ENCODE data around the gene NES. TPM values are rescaled to one million over a fixed set of nuclear protein-coding genes. Genes with fewer than 3 reads are reported as not detected.

The NES gene
- polyA plus RNA-seq, 1 of the 3 experiments (the other 2 are of a cell fraction), result 15.8 TPM

DNA sequence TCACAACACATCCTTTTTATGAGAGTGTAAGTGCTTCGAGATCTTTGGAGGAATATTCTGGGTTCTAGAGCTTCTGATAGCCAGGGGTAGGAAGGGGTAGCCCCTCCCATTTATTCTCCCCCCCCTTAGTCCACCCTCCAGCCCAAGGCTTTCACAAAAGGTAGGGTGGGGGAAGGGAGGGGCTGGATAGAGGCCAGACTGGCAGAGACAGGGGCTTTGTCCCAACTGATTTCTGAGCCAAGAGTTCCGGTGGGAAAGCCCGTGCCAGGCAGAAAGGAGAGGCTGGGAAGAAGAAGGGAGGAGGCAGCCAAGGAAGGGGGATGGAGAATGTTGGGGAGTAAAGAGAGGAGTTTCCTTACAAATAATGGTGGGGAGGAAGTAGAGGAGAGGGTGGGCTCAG, 32.2 kb downstream of the NES start:
- no peak overlapping the region for H3K9ac ChIP-seq
- POLR2A ChIA-PET, result no interaction called here
- no peaks in the 10 kb centered on the region for H3K36me3 ChIP-seq (replicated peaks in 1 of 2; ENCODE audit: control insufficient read depth in 1 of 2, insufficient read depth in 2 of 2, low read length in 1 of 2)
- no peak overlapping the region for H3K4me3 ChIP-seq (ENCODE audit: low read depth in 2 of 2, low read length in 1 of 2)
- DNase-seq, result no peak
- H3F3A ChIP-seq (replicated peaks; ENCODE audit: insufficient read depth), result peaks cover 5% of the 10 kb centered on the region
- TF ChIP-seq YY1 (IDR thresholded peaks at IDR 0.05; ENCODE audit: low read depth) (no peak), FOXM1 (IDR thresholded peaks at IDR 0.05; ENCODE audit: low read depth) (no peak), RXRA (IDR thresholded peaks at IDR 0.05; ENCODE audit: borderline replicate concordance, low read depth) (no peak), SIN3A (IDR thresholded peaks at IDR 0.05; ENCODE audit: borderline replicate concordance, low read depth, low read length) (no peak), MXI1 (IDR thresholded peaks at IDR 0.05; ENCODE audit: low read depth, low read length) (no peak), GATA2 (CRISPR knock-in tag; IDR thresholded peaks at IDR 0.05) (no peak)
- CTCF ChIA-PET, result interaction anchor here (1.1 to 17.8 kb wide), 8 partner anchors 14 to 164 kb away, joined by 3 to 252 read pairs (median 6); no protein-coding TSS in a partner anchor
- no peak overlapping the region for H2AFZ ChIP-seq (ENCODE audit: low read depth)
- no peak overlapping the region for H3K4me2 ChIP-seq
- 55% methylated on average over 3 of the region's 3 CpGs for WGBS (ENCODE audit: low lambda C conversion rate)
- H3K27me3 ChIP-seq (ENCODE audit: insufficient read depth), result peaks cover 10% of the 10 kb centered on the region
- no peaks in the 10 kb centered on the region for H3K79me2 ChIP-seq (ENCODE audit: insufficient read depth)
- no peaks in the 10 kb centered on the region for H3K9me2 ChIP-seq
- no peaks in the 10 kb centered on the region for H4K20me1 ChIP-seq (ENCODE audit: insufficient read depth)
- H3K9me3 ChIP-seq, result no peaks in the 10 kb centered on the region
- peaks cover 0 to 12% of the 10 kb centered on the region in 2 experiments; a peak in 1 of 4 replicates for H3K4me1 ChIP-seq (ENCODE audit: control insufficient read depth in 1 of 2, insufficient read depth in 2 of 2, low read depth in 1 of 2, low read length in 1 of 2)
- H3K27ac ChIP-seq (ENCODE audit: low read depth in 2 of 2, low read length in 1 of 2), result no peak overlapping the region

DNA sequence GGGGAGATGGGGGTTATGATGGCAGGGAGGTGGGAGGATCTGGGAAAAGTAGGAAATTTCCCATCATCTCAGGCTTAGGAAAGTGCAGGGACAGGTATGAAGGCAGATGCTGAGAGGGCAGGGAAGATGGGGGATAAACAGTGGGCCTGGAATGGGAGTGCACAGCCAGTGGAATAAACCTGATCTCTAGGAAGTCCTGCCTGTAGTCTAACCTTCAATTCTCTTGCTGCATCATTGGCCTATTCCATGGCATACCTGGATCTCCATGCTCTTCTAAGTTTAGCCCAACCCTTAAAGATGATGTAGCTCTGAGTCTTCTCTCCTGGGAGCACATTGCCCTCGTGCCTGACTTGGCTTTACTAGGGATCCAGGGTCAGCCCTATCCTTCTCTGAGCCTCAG, 32.6 kb downstream of the NES start:
- WGBS (ENCODE audit: low lambda C conversion rate), result 50% methylated on average over 1 of the region's 1 CpG
- Histone ChIP-seq H3K4me2 (no peak overlapping the region), H3F3A (replicated peaks; ENCODE audit: insufficient read depth) (peaks cover 5% of the 10 kb centered on the region), H3K9ac (no peak overlapping the region), H3K79me2 (ENCODE audit: insufficient read depth) (no peaks in the 10 kb centered on the region), H2AFZ (ENCODE audit: low read depth) (no peak overlapping the region), H3K36me3 (replicated peaks in 1 of 2; ENCODE audit: control insufficient read depth in 1 of 2, insufficient read depth in 2 of 2, low read length in 1 of 2) (no peaks in the 10 kb centered on the region), H3K4me3 (ENCODE audit: low read depth in 2 of 2, low read length in 1 of 2) (no peak overlapping the region), H3K4me1 (ENCODE audit: control insufficient read depth in 1 of 2, insufficient read depth in 2 of 2, low read depth in 1 of 2, low read length in 1 of 2) (peaks cover 0 to 16% of the 10 kb centered on the region in 2 experiments; a peak in 1 of 4 replicates), H3K27me3 (ENCODE audit: insufficient read depth) (peaks cover 12% of the 10 kb centered on the region), H3K9me2 (no peaks in the 10 kb centered on the region), H3K27ac (ENCODE audit: low read depth in 2 of 2, low read length in 1 of 2) (no peak overlapping the region), H3K9me3 (no peaks in the 10 kb centered on the region), H4K20me1 (ENCODE audit: insufficient read depth) (no peaks in the 10 kb centered on the region)
- DNase-seq, result no peak
- ChIA-PET POLR2A (no interaction called here), CTCF (interaction anchor here (0.8 to 17.8 kb wide), 6 partner anchors 14 to 81 kb away, joined by 3 to 252 read pairs (median 7); no protein-coding TSS in a partner anchor)
- TF ChIP-seq, protein P1, sequence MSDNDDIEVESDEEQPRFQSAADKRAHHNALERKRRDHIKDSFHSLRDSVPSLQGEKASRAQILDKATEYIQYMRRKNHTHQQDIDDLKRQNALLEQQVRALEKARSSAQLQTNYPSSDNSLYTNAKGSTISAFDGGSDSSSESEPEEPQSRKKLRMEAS (IDR thresholded peaks at IDR 0.05; ENCODE audit: low read depth), result no peak
- no peak for TF ChIP-seq TEAD4 (IDR thresholded peaks at IDR 0.05; ENCODE audit: borderline replicate concordance, insufficient read depth)

DNA sequence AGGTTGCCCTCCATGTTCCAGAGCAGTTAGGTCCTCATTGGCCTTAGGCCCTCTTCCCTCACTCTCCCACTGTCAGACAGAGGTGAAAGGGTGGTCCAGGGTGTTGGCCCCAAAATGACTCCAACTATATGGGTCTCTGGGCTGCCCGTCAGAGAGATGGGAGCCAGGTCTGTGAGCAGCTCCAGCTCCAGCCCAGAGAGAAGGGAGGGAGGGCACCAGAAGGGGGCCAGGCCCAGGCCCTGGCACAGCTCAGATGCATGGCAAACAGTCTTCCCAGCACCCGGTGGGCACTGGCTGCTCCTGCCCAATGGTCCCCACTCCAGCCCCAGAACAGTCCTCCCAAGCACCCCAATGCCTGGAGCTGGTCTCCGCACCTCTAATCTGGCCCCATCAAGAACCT, 33.1 kb downstream of the NES start:
- ChIA-PET POLR2A (interaction anchor here (1.0 kb wide), 1 partner anchor 143 kb away, joined by 3 read pairs; the partner anchor contains the start of gene MEF2D), CTCF (interaction anchor here (0.6 to 17.8 kb wide), 9 partner anchors 14 to 82 kb away, joined by 3 to 252 read pairs (median 3); partner anchors contain the start of genes HAPLN2 and NES)
- no peak overlapping the region for H3K4me2 ChIP-seq
- H3K27ac ChIP-seq (ENCODE audit: low read depth in 2 of 2, low read length in 1 of 2), result no peak overlapping the region
- H3K9me3 ChIP-seq, result no peaks in the 10 kb centered on the region
- no peak overlapping the region for H3K4me3 ChIP-seq (ENCODE audit: low read depth in 2 of 2, low read length in 1 of 2)
- H3K9me2 ChIP-seq, result no peaks in the 10 kb centered on the region
- peaks cover 0 to 21% of the 10 kb centered on the region in 2 experiments; a peak in 1 of 4 replicates for H3K4me1 ChIP-seq (ENCODE audit: control insufficient read depth in 1 of 2, insufficient read depth in 2 of 2, low read depth in 1 of 2, low read length in 1 of 2)
- H3F3A ChIP-seq (replicated peaks; ENCODE audit: insufficient read depth), result peaks cover 5% of the 10 kb centered on the region
- no peak for DNase-seq
- H4K20me1 ChIP-seq (ENCODE audit: insufficient read depth), result no peaks in the 10 kb centered on the region
- peaks cover 16% of the 10 kb centered on the region for H3K27me3 ChIP-seq (ENCODE audit: insufficient read depth)
- WGBS (ENCODE audit: low lambda C conversion rate), result 70% methylated on average over 2 of the region's 3 CpGs
- no peaks in the 10 kb centered on the region for H3K36me3 ChIP-seq (replicated peaks in 1 of 2; ENCODE audit: control insufficient read depth in 1 of 2, insufficient read depth in 2 of 2, low read length in 1 of 2)
- H3K79me2 ChIP-seq (ENCODE audit: insufficient read depth), result no peaks in the 10 kb centered on the region
- no peak overlapping the region for H2AFZ ChIP-seq (ENCODE audit: low read depth)
- no peak overlapping the region for H3K9ac ChIP-seq
- TF ChIP-seq FOSL2 (IDR thresholded peaks at IDR 0.05; ENCODE audit: borderline replicate concordance, low read depth) (no peak), MEF2A (IDR thresholded peaks at IDR 0.05; ENCODE audit: borderline replicate concordance, low read depth) (no peak), FOXM1 (IDR thresholded peaks at IDR 0.05; ENCODE audit: low read depth) (no peak), RAD21 (IDR thresholded peaks at IDR 0.05; ENCODE audit: low read length) (no peak), RFX5 (IDR thresholded peaks at IDR 0.05; ENCODE audit: low read length) (no peak), MXI1 (IDR thresholded peaks at IDR 0.05; ENCODE audit: low read depth, low read length) (no peak), RXRA (IDR thresholded peaks at IDR 0.05; ENCODE audit: borderline replicate concordance, low read depth) (no peak), SIN3A (IDR thresholded peaks at IDR 0.05; ENCODE audit: borderline replicate concordance, low read depth, low read length) (no peak), EP300 (IDR thresholded peaks at IDR 0.05; ENCODE audit: borderline replicate concordance in 1 of 2, low read depth in 1 of 2, low read length in 1 of 2) (no peak), RCOR1 (IDR thresholded peaks at IDR 0.05; ENCODE audit: low read length) (no peak)
- TF ChIP-seq, protein P2, sequence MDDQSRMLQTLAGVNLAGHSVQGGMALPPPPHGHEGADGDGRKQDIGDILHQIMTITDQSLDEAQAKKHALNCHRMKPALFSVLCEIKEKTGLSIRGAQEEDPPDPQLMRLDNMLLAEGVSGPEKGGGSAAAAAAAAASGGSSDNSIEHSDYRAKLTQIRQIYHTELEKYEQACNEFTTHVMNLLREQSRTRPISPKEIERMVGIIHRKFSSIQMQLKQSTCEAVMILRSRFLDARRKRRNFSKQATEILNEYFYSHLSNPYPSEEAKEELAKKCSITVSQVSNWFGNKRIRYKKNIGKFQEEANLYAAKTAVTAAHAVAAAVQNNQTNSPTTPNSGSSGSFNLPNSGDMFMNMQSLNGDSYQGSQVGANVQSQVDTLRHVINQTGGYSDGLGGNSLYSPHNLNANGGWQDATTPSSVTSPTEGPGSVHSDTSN (IDR thresholded peaks at IDR 0.05), result no peak
- TF ChIP-seq, protein P3, sequence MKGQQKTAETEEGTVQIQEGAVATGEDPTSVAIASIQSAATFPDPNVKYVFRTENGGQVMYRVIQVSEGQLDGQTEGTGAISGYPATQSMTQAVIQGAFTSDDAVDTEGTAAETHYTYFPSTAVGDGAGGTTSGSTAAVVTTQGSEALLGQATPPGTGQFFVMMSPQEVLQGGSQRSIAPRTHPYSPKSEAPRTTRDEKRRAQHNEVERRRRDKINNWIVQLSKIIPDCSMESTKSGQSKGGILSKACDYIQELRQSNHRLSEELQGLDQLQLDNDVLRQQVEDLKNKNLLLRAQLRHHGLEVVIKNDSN (IDR thresholded peaks at IDR 0.05; ENCODE audit: borderline replicate concordance, low read depth), result no peak
- TF ChIP-seq, protein P4, sequence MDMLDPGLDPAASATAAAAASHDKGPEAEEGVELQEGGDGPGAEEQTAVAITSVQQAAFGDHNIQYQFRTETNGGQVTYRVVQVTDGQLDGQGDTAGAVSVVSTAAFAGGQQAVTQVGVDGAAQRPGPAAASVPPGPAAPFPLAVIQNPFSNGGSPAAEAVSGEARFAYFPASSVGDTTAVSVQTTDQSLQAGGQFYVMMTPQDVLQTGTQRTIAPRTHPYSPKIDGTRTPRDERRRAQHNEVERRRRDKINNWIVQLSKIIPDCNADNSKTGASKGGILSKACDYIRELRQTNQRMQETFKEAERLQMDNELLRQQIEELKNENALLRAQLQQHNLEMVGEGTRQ (IDR thresholded peaks at IDR 0.05; ENCODE audit: borderline replicate concordance, low read depth, low read length), result no peak

Data from SK-N-SH (cell line).